Measurements from ENCODE around the gene INTS13.
"Not testable (repeated sequence)": the region's sequence is repeated elsewhere in the genome, so short reads cannot be mapped to it uniquely, and the experiment has no call there.

The INTS13 gene

DNA sequence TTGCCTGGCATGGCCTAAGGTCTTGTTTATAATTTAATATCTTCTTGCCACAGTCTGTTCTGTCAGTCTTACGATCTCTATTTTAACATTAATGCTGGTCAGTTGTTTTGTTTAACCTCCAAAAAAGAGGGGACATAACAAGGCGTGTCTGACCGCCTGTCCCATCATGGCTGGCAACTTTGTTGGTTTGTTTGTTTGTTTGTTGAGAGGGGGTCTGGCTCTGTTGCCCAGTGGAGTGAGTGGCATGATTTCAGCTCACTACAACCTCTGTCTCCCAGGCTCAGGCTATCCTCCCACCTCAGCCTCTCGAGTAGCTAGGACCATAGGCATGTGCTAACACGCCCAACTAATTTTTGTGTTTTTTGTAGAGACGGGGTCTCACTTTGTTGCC, 68.7 kb downstream of the INTS13 start:
- DNase-seq, result no peak

DNA sequence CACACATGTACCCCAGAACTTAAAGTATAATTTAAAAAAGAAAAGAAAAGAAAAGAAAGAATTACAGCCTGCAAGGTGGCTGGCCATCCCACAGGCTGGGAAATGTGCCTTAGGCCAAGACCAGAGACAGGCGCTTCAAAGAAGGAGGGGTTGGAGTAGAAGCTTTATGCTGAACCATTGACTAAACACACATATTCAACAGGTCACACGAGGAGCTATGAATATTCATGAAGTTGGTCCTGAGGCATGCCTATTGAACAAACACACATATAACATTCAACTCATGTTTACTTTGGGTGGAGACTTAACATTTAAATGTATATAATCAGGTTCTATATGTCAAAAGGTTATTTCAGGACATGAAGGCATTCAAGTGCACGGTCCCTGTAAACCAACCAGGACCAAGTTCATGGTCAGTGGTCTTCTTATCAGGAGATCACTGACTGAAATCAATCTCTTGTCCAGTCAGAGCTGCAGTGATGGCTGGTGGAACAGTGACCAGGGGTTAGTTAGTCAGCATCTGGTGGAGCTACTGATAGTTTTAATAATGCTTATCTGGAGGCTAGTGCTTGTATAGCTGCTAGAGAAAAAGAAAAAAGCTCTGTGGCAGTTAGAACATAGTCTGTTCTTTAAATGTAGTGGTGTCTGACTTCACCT, 69.2 kb downstream of the INTS13 start:
- no peak for DNase-seq

DNA sequence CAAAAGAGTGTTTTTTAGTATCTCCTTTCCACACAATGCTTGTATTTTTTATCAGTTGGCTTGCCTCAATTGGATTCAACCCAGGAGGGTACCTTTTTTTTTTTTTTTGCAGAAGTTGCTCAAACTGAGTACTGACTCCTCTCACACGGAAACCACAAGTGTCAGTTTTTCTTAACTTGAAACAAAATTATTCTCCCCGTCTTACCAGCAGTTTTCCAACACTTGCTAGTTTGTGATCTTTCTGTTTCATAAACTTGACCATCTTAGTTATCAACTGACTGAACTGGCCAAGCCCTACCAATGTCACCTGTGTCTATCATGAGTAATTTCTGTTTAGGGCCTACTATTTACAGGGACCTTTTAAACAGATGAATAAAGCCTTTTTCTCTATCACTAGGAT, 70.7 kb downstream of the INTS13 start:
- DNase-seq, result no peak

DNA sequence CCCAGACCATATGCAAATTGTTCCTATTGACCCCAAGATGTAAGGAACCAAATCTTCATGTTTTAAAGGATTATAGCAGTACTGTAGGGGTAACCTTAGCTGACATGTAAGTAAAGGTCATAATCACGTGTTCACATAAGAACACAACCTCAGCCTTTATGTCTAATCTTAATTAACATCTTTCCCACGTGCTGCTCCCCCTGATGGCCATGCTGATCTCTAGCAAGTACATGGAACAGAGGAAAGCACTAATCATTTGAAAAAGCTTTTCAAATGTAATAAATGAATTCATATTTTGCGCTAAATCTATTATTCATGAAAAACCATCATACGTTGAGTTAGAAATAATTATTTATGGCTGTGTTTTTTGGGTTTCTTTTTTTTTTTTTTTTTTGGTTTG, 74.3 kb downstream of the INTS13 start:
- DNase-seq, result no peak

DNA sequence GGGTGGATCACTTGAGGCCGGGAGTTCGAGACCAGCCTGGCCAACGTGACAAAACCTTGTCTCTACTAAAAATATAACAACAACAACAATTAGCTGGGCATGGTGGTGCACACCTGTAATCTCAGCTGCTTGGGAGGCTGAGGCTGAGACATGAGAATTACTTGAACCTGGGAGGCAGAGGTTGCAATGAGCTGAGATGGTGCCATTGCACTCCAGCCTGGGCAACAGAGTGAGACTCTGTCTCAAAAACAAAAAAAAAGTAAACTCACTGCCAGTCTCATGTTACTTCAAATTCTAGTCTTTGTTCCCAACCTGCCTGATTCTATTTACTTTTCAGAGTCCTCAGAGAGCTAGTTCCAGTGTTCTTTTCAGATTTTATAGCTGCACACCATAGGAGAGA, 75.0 kb downstream of the INTS13 start:
- not testable (repeated sequence) for DNase-seq

DNA sequence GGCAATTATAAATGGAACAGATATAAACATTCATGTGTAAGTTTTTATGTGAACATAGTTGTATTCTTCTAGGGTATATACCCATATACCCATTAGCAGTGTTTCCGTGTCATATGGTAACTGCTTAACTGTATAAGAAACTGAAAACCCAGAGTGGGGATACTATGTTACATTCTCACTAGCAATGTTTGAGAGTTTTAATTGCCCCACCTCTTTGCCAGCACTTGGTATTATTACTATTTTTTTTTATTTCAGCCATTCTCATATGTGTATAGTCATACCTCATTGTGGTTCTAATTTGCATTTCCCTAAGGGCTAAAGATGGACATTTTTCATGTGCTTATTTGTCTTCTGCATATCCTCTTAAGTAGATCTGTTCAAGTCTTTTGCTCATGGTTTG, 76.1 kb downstream of the INTS13 start:
- no peak for DNase-seq

DNA sequence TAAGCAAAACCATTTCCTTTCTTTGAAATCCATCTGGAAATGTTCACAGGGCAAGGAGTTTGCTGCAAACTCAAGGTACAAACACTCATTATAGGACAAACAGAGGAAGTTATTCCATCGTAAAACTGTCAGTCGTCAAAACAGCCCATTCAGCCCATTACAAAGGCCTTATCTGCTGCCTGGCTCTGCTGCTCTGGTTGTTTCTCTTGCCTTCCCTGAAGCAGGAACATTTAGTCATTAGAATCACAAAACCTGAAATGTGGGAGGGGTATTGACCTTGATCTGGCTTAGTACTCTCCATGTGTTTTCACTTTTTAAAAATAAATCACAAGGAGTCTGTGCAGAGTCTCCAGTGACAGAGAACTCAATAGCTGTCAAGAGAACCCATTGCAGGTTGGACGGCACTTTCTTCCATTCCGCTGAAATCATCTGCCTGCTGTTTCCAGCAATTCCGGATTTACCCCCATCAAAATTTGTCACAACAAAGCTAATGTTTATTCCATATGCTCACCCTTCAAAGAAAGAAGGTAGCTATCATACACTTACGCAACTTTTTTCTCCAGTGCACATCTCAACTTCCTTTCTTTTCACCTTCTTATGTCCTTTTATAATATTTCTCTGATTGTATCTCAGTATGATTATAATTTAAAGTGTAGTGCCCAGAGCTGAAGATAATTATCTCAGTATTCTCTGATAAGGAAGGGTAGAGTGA, 80.2 kb downstream of the INTS13 start:
- no peak for DNase-seq

DNA sequence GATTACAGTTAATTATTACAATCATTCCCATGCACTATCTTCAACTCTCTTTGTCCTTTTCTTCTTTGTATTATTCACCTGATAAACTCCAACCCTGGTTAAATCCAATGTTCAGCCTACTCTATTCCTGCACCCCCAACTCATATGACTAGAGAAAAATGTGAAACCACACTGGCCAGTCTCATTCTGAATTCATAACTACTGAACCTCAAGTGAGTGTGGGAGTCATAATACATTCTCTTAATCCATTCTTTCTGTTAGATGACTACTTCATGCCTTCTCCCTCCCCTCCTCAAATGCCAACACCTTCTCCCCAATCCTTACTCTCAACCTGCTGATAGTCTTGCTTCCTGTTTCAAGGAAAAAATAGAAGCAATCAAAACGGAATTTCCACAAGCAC, 82.4 kb downstream of the INTS13 start:
- DNase-seq, result no peak
